Testis (tissue), 3 donors: ENCODE data around the gene RBM20. TPM values are rescaled to one million over a fixed set of nuclear protein-coding genes. Genes with fewer than 3 reads are reported as not detected.

ENCODE experiments used
- DNase-seq: peaks from one replicate; pipeline ENCODE4 v3.0.0-alpha.2; 2019
- H3K27ac ChIP-seq, 2 donors: fragments of 200-600 bp; sonication (generic); one replicate each; pipeline ENCODE4 v1.5.1; 2019
- H3K27me3 ChIP-seq: fragments of 200-600 bp; sonication (generic); one replicate; pipeline ENCODE4 v1.5.1; 2019
- H3K36me3 ChIP-seq: fragments of 200-600 bp; sonication (generic); one replicate; pipeline ENCODE4 v1.5.1; 2017; ENCODE audit warnings: low read depth; ENCODE audit errors: missing control alignments
- H3K4me1 ChIP-seq: fragments of 200-600 bp; sonication (generic); one replicate; pipeline ENCODE4 v1.5.1; 2019
- H3K4me3 ChIP-seq, 2 donors: fragments of 200-600 bp; sonication (generic); one replicate each; pipeline ENCODE4 v1.5.1; 2017 to 2019
- H3K9me3 ChIP-seq: fragments of 200-600 bp; sonication (generic); one replicate; pipeline ENCODE4 v1.5.1; 2017
- POLR2A ChIP-seq: fragments of 450-650 bp; IDR thresholded peaks from one replicate; pipeline ENCODE4 v1.6.1; 2017; ENCODE audit warnings: antibody characterized with exemption, mild to moderate bottlenecking, moderate library complexity
- WGBS, 2 donors: methylation state at CpG; one replicate each; pipeline ENCODE4 v1.1.5; 2018; 5-methylcytosine and 5-hydroxymethylcytosine counted together
- intact Hi-C: fragments of 100-400 bp; cut with DNase I; formaldehyde crosslinking; loops from one replicate; pipeline ENCODE4 v1.15.1; 2023; ENCODE audit warnings: low total_unique reads
- polyA plus RNA-seq: library from polyadenylated mRNA; stranded (reverse); fragments of 350-450 nt; fragmentation: Illumina TruSeq; extraction: RNeasy Lipid Tissue Mini Kit (QIAGEN cat#74804); gene quantifications from one replicate; pipeline ENCODE4 v1.2.3, GENCODE V29; 2014; ENCODE audit warnings: low read depth, low replicate concordance; ENCODE audit not compliant: insufficient read depth
- total RNA-seq, 2 donors: library from RNA; depleted of rRNA; stranded (reverse); fragments of >200 nt; gene quantifications; one replicate each; pipeline ENCODE4 v1.2.3, GENCODE V29; 2016
- TF ChIP-seq, protein P1 (sequence below), 3 experiments: fragments of 450-650 bp in 2 of 3; fragments of 200-600 bp in 1 of 3; sonication (generic) in 1 of 3; IDR thresholded peaks; one replicate each; pipeline ENCODE4 v1.5.1; 2016 to 2019; ENCODE audit warnings: antibody characterized with exemption in 3 of 3, mild to moderate bottlenecking in 2 of 3, moderate library complexity in 1 of 3

RBM20 gene
- total and polyA plus RNA-seq, 3 donors from 2014 or later: 1.7 to 5.3 (median 3.1) TPM

DNA sequence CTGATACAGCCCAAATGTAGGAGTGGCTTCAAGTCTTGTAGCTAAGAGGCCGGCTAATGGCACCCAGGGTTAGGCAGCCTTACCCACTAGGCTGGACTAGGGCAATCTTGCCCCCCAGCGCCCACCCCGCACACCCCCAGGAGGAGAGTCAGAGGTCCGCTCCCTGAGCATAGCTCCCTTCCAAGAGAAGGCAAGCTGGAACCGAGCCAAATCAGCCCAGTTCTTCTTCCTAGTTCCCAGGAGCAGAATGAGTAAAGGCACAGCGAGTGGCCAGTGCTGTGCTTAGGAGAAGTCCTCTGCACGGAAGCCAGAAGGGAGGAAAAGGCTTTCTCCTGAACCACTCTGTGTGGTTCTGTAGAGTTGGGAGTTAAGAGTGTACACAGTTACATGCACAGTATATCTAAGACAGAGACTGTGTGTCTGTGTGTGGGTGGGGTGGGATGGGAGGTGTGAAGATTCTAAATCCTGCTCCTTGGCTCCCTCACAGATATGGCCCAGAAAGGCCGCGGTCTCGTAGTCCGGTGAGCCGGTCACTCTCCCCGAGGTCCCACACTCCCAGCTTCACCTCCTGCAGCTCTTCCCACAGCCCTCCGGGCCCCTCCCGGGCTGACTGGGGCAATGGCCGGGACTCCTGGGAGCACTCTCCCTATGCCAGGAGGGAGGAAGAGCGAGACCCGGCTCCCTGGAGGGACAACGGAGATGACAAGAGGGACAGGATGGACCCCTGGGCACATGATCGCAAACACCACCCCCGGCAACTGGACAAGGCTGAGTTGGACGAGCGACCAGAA lies 167.8 kb downstream of the RBM20 start:
- Histone ChIP-seq H3K4me1 (no peaks in the 10 kb centered on the region), H3K27me3 (no peaks in the 10 kb centered on the region), H3K27ac (no peak overlapping the region), H3K9me3 (no peaks in the 10 kb centered on the region), H3K36me3 (no peaks in the 10 kb centered on the region), H3K4me3 (no peak overlapping the region)
- TF ChIP-seq, protein P1, sequence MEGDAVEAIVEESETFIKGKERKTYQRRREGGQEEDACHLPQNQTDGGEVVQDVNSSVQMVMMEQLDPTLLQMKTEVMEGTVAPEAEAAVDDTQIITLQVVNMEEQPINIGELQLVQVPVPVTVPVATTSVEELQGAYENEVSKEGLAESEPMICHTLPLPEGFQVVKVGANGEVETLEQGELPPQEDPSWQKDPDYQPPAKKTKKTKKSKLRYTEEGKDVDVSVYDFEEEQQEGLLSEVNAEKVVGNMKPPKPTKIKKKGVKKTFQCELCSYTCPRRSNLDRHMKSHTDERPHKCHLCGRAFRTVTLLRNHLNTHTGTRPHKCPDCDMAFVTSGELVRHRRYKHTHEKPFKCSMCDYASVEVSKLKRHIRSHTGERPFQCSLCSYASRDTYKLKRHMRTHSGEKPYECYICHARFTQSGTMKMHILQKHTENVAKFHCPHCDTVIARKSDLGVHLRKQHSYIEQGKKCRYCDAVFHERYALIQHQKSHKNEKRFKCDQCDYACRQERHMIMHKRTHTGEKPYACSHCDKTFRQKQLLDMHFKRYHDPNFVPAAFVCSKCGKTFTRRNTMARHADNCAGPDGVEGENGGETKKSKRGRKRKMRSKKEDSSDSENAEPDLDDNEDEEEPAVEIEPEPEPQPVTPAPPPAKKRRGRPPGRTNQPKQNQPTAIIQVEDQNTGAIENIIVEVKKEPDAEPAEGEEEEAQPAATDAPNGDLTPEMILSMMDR (IDR thresholded peaks at IDR 0.05): no peak
- no peak for TF ChIP-seq POLR2A
- DNase-seq: no peak
- intact Hi-C loops: no loop called here
- WGBS, 2 donors: 86 to 91% methylated on average over 19 to 23 of the region's 23 CpGs

DNA sequence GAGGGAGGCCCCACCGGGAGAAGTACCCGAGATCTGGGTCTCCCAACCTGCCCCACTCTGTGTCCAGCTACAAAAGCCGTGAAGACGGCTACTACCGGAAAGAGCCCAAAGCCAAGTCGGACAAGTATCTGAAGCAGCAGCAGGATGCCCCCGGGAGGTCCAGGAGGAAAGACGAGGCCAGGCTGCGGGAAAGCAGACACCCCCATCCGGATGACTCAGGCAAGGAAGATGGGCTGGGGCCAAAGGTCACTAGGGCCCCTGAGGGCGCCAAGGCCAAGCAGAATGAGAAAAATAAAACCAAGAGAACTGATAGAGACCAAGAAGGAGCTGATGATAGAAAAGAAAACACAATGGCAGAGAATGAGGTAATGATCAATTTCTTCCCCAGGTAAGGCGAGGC lies 168.4 kb downstream of the RBM20 start:
- Histone ChIP-seq H3K27ac (no peak overlapping the region), H3K27me3 (no peaks in the 10 kb centered on the region), H3K9me3 (no peaks in the 10 kb centered on the region), H3K4me3 (no peak overlapping the region), H3K4me1 (no peaks in the 10 kb centered on the region), H3K36me3 (no peaks in the 10 kb centered on the region)
- intact Hi-C loops: no loop called here
- 88 to 93% methylated on average over 12 of the region's 12 CpGs for WGBS, 2 donors
- TF ChIP-seq POLR2A: no peak
- TF ChIP-seq, protein P1 (IDR thresholded peaks at IDR 0.05): no peak
- no peak for DNase-seq

DNA sequence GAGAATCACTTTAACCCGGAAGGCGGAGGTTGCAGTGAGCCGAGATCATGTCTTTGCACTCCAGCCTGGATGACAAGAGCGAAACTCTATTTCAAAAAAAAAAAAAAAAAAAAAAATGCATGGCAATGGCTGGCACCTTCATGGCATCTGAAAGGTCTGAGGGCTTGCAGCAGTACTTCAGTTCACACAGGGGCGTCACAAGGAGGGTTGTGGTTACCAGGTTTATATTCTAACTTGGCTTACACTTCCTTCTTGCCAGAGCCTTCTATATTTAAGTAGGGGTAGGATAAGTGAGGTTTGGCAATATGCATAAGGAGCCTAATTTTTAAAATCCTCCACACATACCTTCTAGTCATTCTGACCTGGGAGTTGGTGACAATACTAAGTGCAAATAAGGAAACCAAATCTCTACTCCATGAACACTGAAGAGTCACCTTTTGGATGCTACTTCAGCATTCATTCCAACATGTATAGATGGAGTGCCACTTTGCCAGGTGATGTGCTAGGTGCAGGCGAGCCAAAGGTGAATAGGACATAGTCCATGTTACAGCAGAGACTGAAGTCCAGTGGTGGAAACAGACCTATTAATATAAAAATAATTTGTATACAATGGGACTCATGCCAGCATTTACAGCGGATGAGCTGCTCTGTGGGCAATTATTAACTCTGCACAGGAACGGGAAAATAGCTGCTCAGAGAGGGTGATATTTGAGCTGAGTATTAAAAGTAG lies 169.8 kb downstream of the RBM20 start:
- H3K27ac ChIP-seq: no peak overlapping the region
- no peaks in the 10 kb centered on the region for H3K9me3 ChIP-seq
- TF ChIP-seq, protein P1 (IDR thresholded peaks at IDR 0.05): no peak
- no peak for TF ChIP-seq POLR2A
- H3K36me3 ChIP-seq: no peaks in the 10 kb centered on the region
- no peak overlapping the region for H3K4me3 ChIP-seq
- WGBS, 2 donors: 86 to 92% methylated on average over 8 of the region's 8 CpGs
- intact Hi-C loops: no loop called here
- no peaks in the 10 kb centered on the region for H3K27me3 ChIP-seq
- no peak for DNase-seq
- no peaks in the 10 kb centered on the region for H3K4me1 ChIP-seq

DNA sequence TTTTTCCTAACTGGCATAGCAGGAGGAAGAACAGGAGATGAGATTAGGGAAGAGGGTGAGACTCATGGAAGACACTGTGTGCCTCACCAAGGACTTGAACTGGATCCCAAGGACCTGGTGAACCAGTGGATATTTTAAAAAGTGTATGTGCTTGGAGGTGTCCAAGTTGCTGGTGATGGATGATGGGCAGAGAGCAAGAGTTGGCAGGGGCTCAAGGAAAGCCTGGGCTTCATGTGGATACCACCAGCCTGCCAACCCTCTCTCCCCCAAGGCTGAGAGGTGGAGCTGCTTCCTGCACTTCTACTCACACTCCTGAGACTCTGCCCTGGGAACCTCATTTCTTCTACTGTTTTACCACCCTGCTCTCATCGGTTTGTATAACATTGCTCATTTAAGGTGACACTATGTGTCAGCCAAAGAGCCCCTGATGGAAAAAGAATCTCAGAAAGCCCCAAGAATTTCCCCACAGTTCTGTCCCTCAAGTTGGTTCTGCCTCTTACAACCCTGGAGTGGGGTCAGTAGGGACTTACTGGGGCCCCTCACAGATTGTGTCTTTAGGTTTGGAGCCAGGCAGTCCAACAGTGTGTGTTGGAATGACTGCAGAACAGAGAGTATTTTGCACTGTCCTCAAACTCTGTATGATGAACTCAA lies 171.3 kb downstream of the RBM20 start:
- TF ChIP-seq, protein P1 (IDR thresholded peaks at IDR 0.05): no peak
- no peak for TF ChIP-seq POLR2A
- DNase-seq: no peak
- no peak overlapping the region for H3K27ac ChIP-seq
- no peaks in the 10 kb centered on the region for H3K9me3 ChIP-seq
- H3K4me3 ChIP-seq: no peak overlapping the region
- WGBS, 2 donors: 38 to 71% methylated on average over 1 of the region's 1 CpG
- intact Hi-C loops: no loop called here
- no peaks in the 10 kb centered on the region for H3K36me3 ChIP-seq
- H3K27me3 ChIP-seq: no peaks in the 10 kb centered on the region
- peaks cover 7% of the 10 kb centered on the region for H3K4me1 ChIP-seq
